Mammary epithelial cell (primary cell): ENCODE measurements around the gene IDUA.

ENCODE experiments used
- EZH2 ChIP-seq: IDR thresholded peaks from 2 replicates; pipeline ENCODE4 v1.6.1; 2012; ENCODE audit warnings: low read length, inconsistent platforms, borderline replicate concordance
- TF ChIP-seq, protein P1 (sequence below), 2 donors: IDR thresholded peaks in 1 of 2; conservative IDR thresholded peaks in 1 of 2; 2 replicates each; pipeline ENCODE4 v1.5.1; 2011 to 2012; ENCODE audit warnings: inconsistent platforms in 2 of 2, low read length in 2 of 2, mild to moderate bottlenecking in 2 of 2, control low read depth in 1 of 2, low read depth in 1 of 2; ENCODE audit not compliant: insufficient read depth in 1 of 2; ENCODE audit errors: extremely low read depth in 1 of 2

DNA sequence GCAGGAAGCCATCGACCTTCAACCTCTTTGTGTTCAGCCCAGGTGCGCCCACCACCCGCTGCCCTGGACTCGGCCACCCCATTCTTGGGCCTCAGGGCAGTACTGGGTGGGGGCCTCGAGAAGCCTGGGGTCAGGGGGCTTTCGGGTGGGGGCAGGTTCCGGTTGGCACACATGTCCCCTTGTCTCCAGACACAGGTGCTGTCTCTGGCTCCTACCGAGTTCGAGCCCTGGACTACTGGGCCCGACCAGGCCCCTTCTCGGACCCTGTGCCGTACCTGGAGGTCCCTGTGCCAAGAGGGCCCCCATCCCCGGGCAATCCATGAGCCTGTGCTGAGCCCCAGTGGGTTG is 17.2 kb downstream of the IDUA start:
- no peak for TF ChIP-seq EZH2
- TF ChIP-seq, protein P1, sequence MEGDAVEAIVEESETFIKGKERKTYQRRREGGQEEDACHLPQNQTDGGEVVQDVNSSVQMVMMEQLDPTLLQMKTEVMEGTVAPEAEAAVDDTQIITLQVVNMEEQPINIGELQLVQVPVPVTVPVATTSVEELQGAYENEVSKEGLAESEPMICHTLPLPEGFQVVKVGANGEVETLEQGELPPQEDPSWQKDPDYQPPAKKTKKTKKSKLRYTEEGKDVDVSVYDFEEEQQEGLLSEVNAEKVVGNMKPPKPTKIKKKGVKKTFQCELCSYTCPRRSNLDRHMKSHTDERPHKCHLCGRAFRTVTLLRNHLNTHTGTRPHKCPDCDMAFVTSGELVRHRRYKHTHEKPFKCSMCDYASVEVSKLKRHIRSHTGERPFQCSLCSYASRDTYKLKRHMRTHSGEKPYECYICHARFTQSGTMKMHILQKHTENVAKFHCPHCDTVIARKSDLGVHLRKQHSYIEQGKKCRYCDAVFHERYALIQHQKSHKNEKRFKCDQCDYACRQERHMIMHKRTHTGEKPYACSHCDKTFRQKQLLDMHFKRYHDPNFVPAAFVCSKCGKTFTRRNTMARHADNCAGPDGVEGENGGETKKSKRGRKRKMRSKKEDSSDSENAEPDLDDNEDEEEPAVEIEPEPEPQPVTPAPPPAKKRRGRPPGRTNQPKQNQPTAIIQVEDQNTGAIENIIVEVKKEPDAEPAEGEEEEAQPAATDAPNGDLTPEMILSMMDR (conservative IDR thresholded peaks at IDR 0.05 in 1 of 2, IDR thresholded peaks at IDR 0.05 in 1 of 2; ENCODE audit: extremely low read depth in 1 of 2, insufficient read depth in 1 of 2, low read depth in 1 of 2, low read length in 2 of 2), result no peak
